K562 (cell line): Measurements from ENCODE around the gene ADORA1. TPM values are rescaled to one million over a fixed set of nuclear protein-coding genes. Genes with fewer than 3 reads are reported as not detected.

Experiments used
- ATAC-seq: fragments of 200-7000 bp; cut with Tn5 transposase; 3 replicates; pipeline ENCODE4 v1.9.1; 2020; ENCODE audit warnings: moderate library complexity
- BruUV-seq: library from RNA; stranded (reverse); fragments of 400-500 nt; replicated peaks from 2 replicates; lab custom pipeline; 2021; lab: Mats Ljungman, UMichigan
- CTCF ChIA-PET: fragments of 300-600 bp; formaldehyde crosslinking; extraction: SDS; loops from one replicate; lab custom pipeline; 2021; ENCODE audit warnings: low intra/inter-chr PET ratio; lab: Yijun Ruan, JAX
- POLR2A ChIA-PET: fragments of 300-600, 350-650 bp; sonication (Branson Sonifier 250); formaldehyde crosslinking; extraction: SDS; loops from one replicate; lab custom pipeline; 2021; ENCODE audit warnings: antibody characterized with exemption, inconsistent platforms; lab: Yijun Ruan, JAX
- DNase-seq, 4 experiments: peaks; one replicate each; pipeline versions ENCODE4 v3.0.0 to v3.0.0-alpha.2; 2011 to 2018; ENCODE audit warnings: low spot score in 3 of 4, mixed read lengths in 3 of 4; ENCODE audit errors: extremely low read depth in 1 of 4
- FAIRE-seq: peaks from 2 replicates; lab custom pipeline; 2011; peaks lifted over from hg19 to GRCh38; lab: Jason Lieb, UNC
- H2AFZ ChIP-seq: 2 replicates; pipeline ENCODE4 v1.6.0; 2011; ENCODE audit warnings: low read depth, low read length, control low read depth, inconsistent platforms
- H3K27ac ChIP-seq: fragments of 200-600 bp; 3 replicates; pipeline ENCODE4 v1.8.0; 2011; ENCODE audit warnings: low read depth, mild to moderate bottlenecking, control low read depth, inconsistent platforms, low read length, moderate library complexity, mixed read lengths; ENCODE audit errors: extremely low read depth
- H3K27me3 ChIP-seq, 2 experiments: fragments of 300-600 bp in 1 of 2; 2 replicates in 1 of 2; 3 replicates in 1 of 2; pipeline versions ENCODE4 v1.6.0 to v1.8.0; 2011; ENCODE audit warnings: inconsistent platforms in 2 of 2, low read length in 2 of 2, mild to moderate bottlenecking in 1 of 2, mixed read lengths in 1 of 2, moderate library complexity in 1 of 2; ENCODE audit not compliant: control insufficient read depth in 2 of 2, insufficient read depth in 2 of 2
- H3K36me3 ChIP-seq: fragments of 300-600 bp; 3 replicates; pipeline ENCODE4 v1.8.0; 2011; ENCODE audit warnings: mild to moderate bottlenecking, low read length, inconsistent platforms; ENCODE audit not compliant: control insufficient read depth, insufficient read depth
- H3K4me1 ChIP-seq, 2 experiments: fragments of 200-600 bp in 1 of 2; replicated peaks in 1 of 2; 2 replicates in 1 of 2; 3 replicates in 1 of 2; pipeline versions ENCODE4 v1.5.1 to v1.8.0; 2011; ENCODE audit warnings: inconsistent platforms in 2 of 2, low read length in 2 of 2, mild to moderate bottlenecking in 1 of 2, mixed read lengths in 1 of 2, moderate library complexity in 1 of 2; ENCODE audit not compliant: control insufficient read depth in 2 of 2, insufficient read depth in 2 of 2
- H3K4me2 ChIP-seq: 2 replicates; pipeline ENCODE4 v1.6.1; 2011; ENCODE audit warnings: low read length, control low read depth, inconsistent platforms, mixed read lengths; ENCODE audit not compliant: insufficient read depth
- H3K4me3 ChIP-seq: fragments of 200-600 bp; sonication (generic), shearing (Covaris generic); 2 replicates; pipeline ENCODE4 v1.5.1; 2016; ENCODE audit warnings: control low read depth, inconsistent platforms
- H3K79me2 ChIP-seq: fragments of 200-600 bp; 3 replicates; pipeline ENCODE4 v1.8.0; 2011; ENCODE audit warnings: low read length, inconsistent platforms; ENCODE audit not compliant: control insufficient read depth, insufficient read depth
- H3K9ac ChIP-seq, 2 experiments: 2 replicates each; pipeline versions ENCODE4 v1.6.0 to v1.6.1; 2011; ENCODE audit warnings: low read depth in 2 of 2, low read length in 2 of 2, control low read depth in 1 of 2, inconsistent platforms in 1 of 2, mild to moderate bottlenecking in 1 of 2, mixed read lengths in 1 of 2; ENCODE audit not compliant: insufficient read depth in 1 of 2
- H3K9me1 ChIP-seq: one replicate; pipeline ENCODE4 v1.6.0; 2011; ENCODE audit warnings: inconsistent platforms, mild to moderate bottlenecking, low read length, moderate library complexity; ENCODE audit not compliant: control insufficient read depth, insufficient read depth
- H3K9me3 ChIP-seq: replicated peaks from 2 replicates; pipeline ENCODE4 v1.5.1; 2011; ENCODE audit warnings: low read depth, low read length, inconsistent platforms; ENCODE audit not compliant: control insufficient read depth, insufficient read depth
- H4K20me1 ChIP-seq: replicated peaks from 2 replicates; pipeline ENCODE4 v1.6.1; 2011; ENCODE audit warnings: low read length, inconsistent platforms, mixed read lengths; ENCODE audit not compliant: control insufficient read depth, insufficient read depth
- BCOR ChIP-seq: fragments of 450-650 bp; IDR thresholded peaks from 2 replicates; pipeline ENCODE4 v1.6.1; 2016
- CCAR2 ChIP-seq: fragments of 200-400 bp; formaldehyde crosslinking; IDR thresholded peaks from 2 replicates; pipeline ENCODE4 v1.6.1; 2017; ENCODE audit warnings: mild to moderate bottlenecking, low read depth, low read length
- MEF2A ChIP-seq: IDR thresholded peaks from 2 replicates; pipeline ENCODE4 v1.6.1; 2011; ENCODE audit warnings: low read depth, mild to moderate bottlenecking, low read length, moderate library complexity; ENCODE audit not compliant: control insufficient read depth
- STAT5A ChIP-seq: IDR thresholded peaks from 2 replicates; pipeline ENCODE4 v1.6.1; 2012; ENCODE audit warnings: low read length, inconsistent platforms, borderline replicate concordance
- TRIM28 ChIP-seq: fragments of 450-650 bp; IDR thresholded peaks from 2 replicates; pipeline ENCODE4 v1.6.1; 2017
- ZFP36 ChIP-seq: fragments of 150-350 bp; IDR thresholded peaks from 2 replicates; pipeline ENCODE4 v1.6.1; 2018; ENCODE audit warnings: low read length, low read depth; ENCODE audit not compliant: partially characterized antibody
- ZKSCAN8 ChIP-seq: fragments of 200-800 bp; sonication (Bioruptor generic); IDR thresholded peaks from 2 replicates; pipeline ENCODE4 v1.6.1; 2016; ENCODE audit warnings: missing genetic modification characterization, missing compliant biosample characterization
- ZNF644 ChIP-seq: fragments of 200-800 bp; sonication (Bioruptor generic); IDR thresholded peaks from 2 replicates; pipeline ENCODE4 v1.6.1; 2016; ENCODE audit warnings: low read depth, missing genetic modification characterization, missing compliant biosample characterization
- ZNF696 ChIP-seq: fragments of 250-450 bp; sonication (Bioruptor Pico); conservative IDR thresholded peaks from 2 replicates; pipeline ENCODE4 v1.4.0; 2020; ENCODE audit warnings: mild to moderate bottlenecking, moderate library complexity
- WGBS: fragments of 100-300 bp; shearing (Covaris generic); methylation state at CpG from one replicate; pipeline ENCODE4 v1.1.6; 2016; ENCODE audit warnings: low coverage, mixed read lengths; ENCODE audit not compliant: insufficient coverage; ENCODE audit errors: missing lambda C conversion rate; 5-methylcytosine and 5-hydroxymethylcytosine counted together
- in situ Hi-C: fragments of 300-500 bp; cut with MboI; formaldehyde crosslinking; loops from 4 replicates; pipeline ENCODE4 v1.15.0; 2018; ENCODE audit warnings: inconsistent platforms, mixed read lengths
- intact Hi-C: fragments of 100-400 bp; cut with micrococcal nuclease; formaldehyde crosslinking; loops from 2 replicates; pipeline ENCODE4 v1.14.2; 2022
- polyA plus RNA-seq, 8 experiments: library from polyadenylated mRNA; depleted of rRNA in 4 of 8; stranded (reverse) in 5 of 8; unstranded in 3 of 8; fragments of >200 nt; fragmentation: Nextera tagmentation in 2 of 8; fragmentation: Illumina TruSeq in 1 of 8; extraction: Ambion mirVana in 2 of 8; extraction: Trizol in 1 of 8; gene quantifications; 2 replicates each; pipeline versions ENCODE4 v1.2.1 to v1.2.3, GENCODE V29; 2011 to 2014; ENCODE audit warnings: inconsistent platforms in 1 of 8, missing spikeins in 1 of 8
- total RNA-seq, 7 experiments: library from RNA; depleted of rRNA in 6 of 7; stranded (reverse); fragments of >200 nt in 6 of 7; fragmentation: Illumina TruSeq in 2 of 7; extraction: Trizol in 2 of 7; gene quantifications; 2 replicates each; pipeline versions ENCODE4 v1.2.1 to v1.2.3, GENCODE V29; 2011 to 2021; ENCODE audit warnings: low replicate concordance in 1 of 7

ADORA1 gene
- total and polyA plus RNA-seq, 9 of the 15 experiments (the other 6 are each of a cell fraction or from before 2014, with no cell fraction given), result not detected

DNA sequence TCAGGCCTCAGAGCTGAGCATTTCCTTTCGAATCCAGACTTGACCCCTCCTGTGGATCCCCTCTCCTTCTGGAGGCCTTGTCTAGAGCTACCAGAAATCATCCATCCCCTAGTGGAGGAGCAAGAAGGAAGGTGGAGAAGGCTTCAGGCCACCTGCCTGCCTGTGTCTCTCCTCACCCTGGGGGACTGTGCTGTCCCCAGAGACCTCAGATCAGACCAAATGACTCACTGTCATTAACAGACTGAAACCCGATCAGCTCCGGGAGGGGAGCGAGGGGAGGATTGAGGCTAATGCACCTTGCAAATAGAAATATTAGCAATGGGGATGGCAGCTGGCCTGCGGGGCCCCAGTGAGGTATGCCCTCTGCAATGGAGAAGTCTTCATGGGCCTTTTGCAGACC, 46.0 kb downstream of the ADORA1 start:
- Histone ChIP-seq H3K9ac (no peak overlapping the region), H2AFZ (no peak overlapping the region), H3K4me1 (peaks cover 0 to 8% of the 10 kb centered on the region in 2 experiments; a peak in 1 of 5 replicates), H3K9me1 (no peaks in the 10 kb centered on the region), H3K27ac (no peak overlapping the region), H3K4me2 (no peak overlapping the region), H3K27me3 (peaks cover 8 to 69% of the 10 kb centered on the region in 2 experiments; a peak in 4 of 5 replicates), H3K36me3 (no peaks in the 10 kb centered on the region), H3K79me2 (no peaks in the 10 kb centered on the region), H4K20me1 (peaks cover 29% of the 10 kb centered on the region; the same call in 1 of the 2 replicates), H3K9me3 (no peaks in the 10 kb centered on the region), H3K4me3 (no peak overlapping the region)
- ATAC-seq, result no peak
- DNase-seq, result no peak
- POLR2A ChIA-PET, result interaction anchor here (0.7 to 1.0 kb wide), 2 partner anchors 9 to 229 kb away, joined by 3 to 6 read pairs; no protein-coding TSS in a partner anchor
- FAIRE-seq, result no peak
- 0% methylated on average over 5 of the region's 5 CpGs for WGBS
- intact Hi-C loops, result no loop called here
- no TSS peak for BruUV-seq
- CTCF ChIA-PET, result interaction anchor here (2.5 kb wide), 1 partner anchor 134 kb away, joined by 12 read pairs; no protein-coding TSS in a partner anchor
- in situ Hi-C loops, result no loop called here
- no peak for TF ChIP-seq MEF2A
- TF ChIP-seq ZNF696 (CRISPR knock-in tag), result no peak
- TF ChIP-seq STAT5A, result no peak
- TF ChIP-seq TRIM28, result no peak

DNA sequence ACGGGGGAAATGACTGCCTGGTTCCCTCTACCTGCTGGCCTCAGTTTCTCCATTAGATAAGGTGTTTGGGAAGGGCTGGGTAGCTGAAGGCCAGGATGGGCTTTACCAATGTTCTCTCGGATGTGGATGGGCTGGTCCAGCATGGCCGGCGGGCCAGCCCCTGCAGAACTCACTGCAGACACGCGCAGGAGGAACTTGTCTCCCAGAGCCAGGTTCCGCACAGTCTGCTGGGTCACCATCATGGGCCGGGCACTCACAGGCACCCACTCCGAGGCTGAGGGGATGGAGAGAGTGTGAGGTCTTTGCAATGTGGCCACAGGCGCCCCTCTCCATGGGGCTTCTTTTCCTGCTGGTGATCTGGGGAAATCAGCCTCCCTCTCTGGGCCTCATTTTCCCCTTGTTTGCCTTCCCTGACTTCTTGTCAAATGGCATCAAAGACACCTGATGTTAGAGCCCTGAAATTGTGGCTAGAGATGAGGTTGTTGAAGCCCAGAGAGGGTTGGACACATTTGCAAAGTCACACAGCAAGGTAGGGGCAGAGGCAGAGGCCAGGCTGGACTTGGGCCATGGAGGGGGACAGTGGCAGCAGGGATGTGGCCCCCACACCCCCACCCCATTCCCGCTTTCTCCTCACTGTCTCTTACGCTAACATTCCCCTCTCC, 46.9 kb downstream of the ADORA1 start:
- Histone ChIP-seq H3K4me2 (no peak overlapping the region), H3K4me3 (no peak overlapping the region), H4K20me1 (peaks cover 29% of the 10 kb centered on the region; the same call in 1 of the 2 replicates), H3K27ac (no peak overlapping the region), H3K9ac (no peak overlapping the region), H3K36me3 (no peaks in the 10 kb centered on the region), H3K4me1 (peaks cover 0 to 8% of the 10 kb centered on the region in 2 experiments; a peak in 1 of 5 replicates), H2AFZ (no peak overlapping the region), H3K27me3 (peaks cover 10 to 70% of the 10 kb centered on the region in 2 experiments; a peak in 4 of 5 replicates), H3K9me3 (no peaks in the 10 kb centered on the region), H3K9me1 (no peaks in the 10 kb centered on the region), H3K79me2 (no peaks in the 10 kb centered on the region)
- ATAC-seq, result no peak
- ChIA-PET POLR2A (interaction anchor here (1.1 kb wide), 1 partner anchor 48 kb away, joined by 5 read pairs; no protein-coding TSS in a partner anchor), CTCF (no interaction called here)
- BruUV-seq, result no TSS peak
- intact Hi-C loops, result no loop called here
- no peak for DNase-seq
- TF ChIP-seq ZFP36 (peak; percentile 59), ZKSCAN8 (no peak), ZNF644 (tag) (no peak), CCAR2 (no peak), BCOR (peak; percentile 84)
- 2% methylated on average over 12 of the region's 12 CpGs for WGBS
- FAIRE-seq, result no peak
- in situ Hi-C loops, result no loop called here
